CD14-positive monocyte (primary cell): ENCODE results near the gene IRX4. TPM values are rescaled to one million over a fixed set of nuclear protein-coding genes. Genes with fewer than 3 reads are reported as not detected.
"Not testable (repeated sequence)": the region's sequence is repeated elsewhere in the genome, so short reads cannot be mapped to it uniquely, and the experiment has no call there.

Source experiments
- DNase-seq, 3 donors: peaks; one replicate each; pipeline ENCODE4 v3.0.0-alpha.2; 2011 to 2022
- H2AFZ ChIP-seq: 2 replicates; pipeline ENCODE4 v1.6.0; 2012; ENCODE audit warnings: mild to moderate bottlenecking, low read depth, low read length, inconsistent platforms; ENCODE audit not compliant: insufficient read depth, poor library complexity, severe bottlenecking
- H3K27ac ChIP-seq, 2 donors: 1 replicate in 1 of 2; 2 replicates in 1 of 2; pipeline ENCODE4 v1.5.1; 2012 to 2013; ENCODE audit warnings: low read length in 2 of 2, control low read depth in 1 of 2, inconsistent platforms in 1 of 2, low read depth in 1 of 2, mild to moderate bottlenecking in 1 of 2
- H3K27me3 ChIP-seq, 2 donors: one replicate each; pipeline versions ENCODE4 v1.6.0 to v1.6.1; 2011 to 2013; ENCODE audit warnings: low read length in 2 of 2; ENCODE audit not compliant: control insufficient read depth in 2 of 2, insufficient read depth in 2 of 2
- H3K36me3 ChIP-seq, 2 donors: replicated peaks in 1 of 2; 1 replicate in 1 of 2; 2 replicates in 1 of 2; pipeline versions ENCODE4 v1.5.1 to v1.6.1; 2012 to 2013; ENCODE audit warnings: low read length in 2 of 2, control low read depth in 1 of 2, inconsistent platforms in 1 of 2, mild to moderate bottlenecking in 1 of 2; ENCODE audit not compliant: insufficient read depth in 2 of 2, control insufficient read depth in 1 of 2
- H3K4me1 ChIP-seq, 2 donors: 1 replicate in 1 of 2; 2 replicates in 1 of 2; pipeline versions ENCODE4 v1.5.1 to v1.6.1; 2012 to 2013; ENCODE audit warnings: low read length in 2 of 2, control low read depth in 1 of 2, inconsistent platforms in 1 of 2, mild to moderate bottlenecking in 1 of 2, moderate library complexity in 1 of 2; ENCODE audit not compliant: insufficient read depth in 2 of 2, control insufficient read depth in 1 of 2
- H3K4me2 ChIP-seq: replicated peaks from 2 replicates; pipeline ENCODE3; 2012; ENCODE audit warnings: low read length, moderate library complexity, mild to moderate bottlenecking; ENCODE audit not compliant: poor library complexity, severe bottlenecking; ENCODE audit errors: extremely low read depth
- H3K4me3 ChIP-seq, 3 experiments: fragments of 200-600 bp in 1 of 3; sonication (generic) in 1 of 3; replicated peaks in 1 of 3; 1 replicate in 2 of 3; 2 replicates in 1 of 3; pipeline ENCODE4 v1.5.1; 2011 to 2013; ENCODE audit warnings: low read length in 3 of 3, mild to moderate bottlenecking in 3 of 3, control low read depth in 2 of 3, low read depth in 2 of 3, inconsistent platforms in 1 of 3, moderate library complexity in 1 of 3
- H3K79me2 ChIP-seq: 2 replicates; pipeline ENCODE4 v1.6.0; 2012; ENCODE audit warnings: mild to moderate bottlenecking, control low read depth, inconsistent platforms, low read length, moderate library complexity; ENCODE audit not compliant: insufficient read depth
- H3K9ac ChIP-seq: 2 replicates; pipeline ENCODE4 v1.6.0; 2017; ENCODE audit warnings: low read length, mild to moderate bottlenecking; ENCODE audit not compliant: insufficient read depth, poor library complexity, severe bottlenecking
- H3K9me3 ChIP-seq, 2 donors: replicated peaks in 1 of 2; 1 replicate in 1 of 2; 2 replicates in 1 of 2; pipeline versions ENCODE4 v1.5.1 to v1.6.1; 2012 to 2013; ENCODE audit warnings: low read length in 2 of 2, control low read depth in 1 of 2; ENCODE audit not compliant: control insufficient read depth in 1 of 2, insufficient read depth in 1 of 2
- H4K20me1 ChIP-seq: 2 replicates; pipeline ENCODE4 v1.6.0; 2012; ENCODE audit warnings: mild to moderate bottlenecking, low read length, control low read depth, moderate library complexity; ENCODE audit not compliant: insufficient read depth
- H3K27ac Mint-ChIP-seq, 7 donors: one replicate each; pipeline ENCODE4 v1.8.0; 2020; ENCODE audit warnings: mild to moderate bottlenecking in 7 of 7, mixed read lengths in 7 of 7, moderate library complexity in 6 of 7, inconsistent platforms in 2 of 7
- H3K27me3 Mint-ChIP-seq, 3 donors: one replicate each; pipeline ENCODE4 v1.8.0; 2021 to 2022; ENCODE audit warnings: low read depth in 3 of 3, mild to moderate bottlenecking in 3 of 3, mixed read lengths in 3 of 3, moderate library complexity in 3 of 3, inconsistent platforms in 1 of 3
- H3K36me3 Mint-ChIP-seq, 2 donors: one replicate each; pipeline ENCODE4 v1.8.0; 2020; ENCODE audit warnings: mixed read lengths in 2 of 2, inconsistent platforms in 1 of 2, mild to moderate bottlenecking in 1 of 2
- H3K4me1 Mint-ChIP-seq: one replicate; pipeline ENCODE4 v1.8.0; 2020; ENCODE audit warnings: mild to moderate bottlenecking, mixed read lengths
- H3K4me3 Mint-ChIP-seq, 2 donors: one replicate each; pipeline ENCODE4 v1.8.0; 2020; ENCODE audit warnings: mild to moderate bottlenecking in 2 of 2, mixed read lengths in 2 of 2, moderate library complexity in 1 of 2
- H3K9me3 Mint-ChIP-seq, 7 donors: one replicate each; pipeline ENCODE4 v1.8.0; 2020 to 2022; ENCODE audit warnings: mixed read lengths in 7 of 7, mild to moderate bottlenecking in 6 of 7, moderate library complexity in 6 of 7, inconsistent platforms in 2 of 7
- WGBS: methylation state at CpG from one replicate; pipeline ENCODE4 v1.1.5; 2013; ENCODE audit warnings: missing lambda C conversion rate; ENCODE audit not compliant: insufficient coverage; 5-methylcytosine and 5-hydroxymethylcytosine counted together
- intact Hi-C, 2 donors: fragments of 100-400 bp; cut with micrococcal nuclease; formaldehyde crosslinking; loops; one replicate each; pipeline versions ENCODE4 v1.15.0 to v1.15.1; 2023
- polyA plus RNA-seq, 3 donors: library from polyadenylated mRNA; depleted of rRNA in 1 of 3; unstranded in 2 of 3; stranded (reverse) in 1 of 3; fragments of 300-500 nt in 2 of 3; fragments of >200 nt in 1 of 3; fragmentation: Illumina TruSeq in 2 of 3; gene quantifications; 1 replicate in 2 of 3; 2 replicates in 1 of 3; pipeline ENCODE4 v1.2.3, GENCODE V29; 2012 to 2021
- TF ChIP-seq, protein P1 (sequence below): fragments of 200-600 bp; IDR thresholded peaks from one replicate; pipeline ENCODE4 v1.8.0; 2022; ENCODE audit warnings: antibody characterized with exemption, mild to moderate bottlenecking

The IRX4 gene
- polyA plus RNA-seq, 3 donors = not detected

DNA sequence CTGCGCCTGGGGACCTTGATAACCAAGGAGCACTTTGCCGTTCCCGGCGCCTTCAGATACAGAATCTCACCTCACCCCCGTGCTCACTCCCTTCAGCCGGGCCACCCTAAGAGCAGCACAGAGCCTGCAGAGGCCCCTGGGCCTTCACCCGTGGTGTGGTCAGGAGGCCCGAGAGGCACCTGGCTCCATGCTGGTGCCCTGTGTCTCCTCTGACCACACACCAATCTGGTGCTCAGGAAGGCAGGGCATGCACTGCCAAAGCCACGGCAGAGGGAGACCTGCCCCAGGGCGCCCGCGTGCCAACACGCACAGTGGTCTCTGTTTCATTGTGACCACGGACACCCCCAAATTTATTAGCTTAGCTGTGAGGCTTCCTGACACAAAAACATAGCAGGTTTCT is 11.3 kb downstream of the IRX4 start:
- Mint-ChIP-seq H3K9me3 (peaks cover 0 to 12% (median 3%) of the 10 kb centered on the region in 7 donors), H3K36me3 (no peaks in the 10 kb centered on the region), H3K27ac (no peak overlapping the region), H3K4me3 (no peak overlapping the region), H3K27me3 (peaks cover 48 to 67% (median 63%) of the 10 kb centered on the region in 3 donors), H3K4me1 (no peaks in the 10 kb centered on the region)
- Histone ChIP-seq H3K4me2 (no peak overlapping the region), H3K9ac (no peak overlapping the region), H4K20me1 (no peaks in the 10 kb centered on the region), H3K79me2 (no peaks in the 10 kb centered on the region), H3K4me1 (no peaks in the 10 kb centered on the region), H3K27ac (no peak overlapping the region), H3K9me3 (peaks cover 9 to 13% of the 10 kb centered on the region in 2 donors), H3K36me3 (no peaks in the 10 kb centered on the region), H3K4me3 (no peak overlapping the region), H3K27me3 (peaks cover 24 to 62% of the 10 kb centered on the region in 2 donors), H2AFZ (no peak overlapping the region)
- DNase-seq = no peak
- TF ChIP-seq, protein P1, sequence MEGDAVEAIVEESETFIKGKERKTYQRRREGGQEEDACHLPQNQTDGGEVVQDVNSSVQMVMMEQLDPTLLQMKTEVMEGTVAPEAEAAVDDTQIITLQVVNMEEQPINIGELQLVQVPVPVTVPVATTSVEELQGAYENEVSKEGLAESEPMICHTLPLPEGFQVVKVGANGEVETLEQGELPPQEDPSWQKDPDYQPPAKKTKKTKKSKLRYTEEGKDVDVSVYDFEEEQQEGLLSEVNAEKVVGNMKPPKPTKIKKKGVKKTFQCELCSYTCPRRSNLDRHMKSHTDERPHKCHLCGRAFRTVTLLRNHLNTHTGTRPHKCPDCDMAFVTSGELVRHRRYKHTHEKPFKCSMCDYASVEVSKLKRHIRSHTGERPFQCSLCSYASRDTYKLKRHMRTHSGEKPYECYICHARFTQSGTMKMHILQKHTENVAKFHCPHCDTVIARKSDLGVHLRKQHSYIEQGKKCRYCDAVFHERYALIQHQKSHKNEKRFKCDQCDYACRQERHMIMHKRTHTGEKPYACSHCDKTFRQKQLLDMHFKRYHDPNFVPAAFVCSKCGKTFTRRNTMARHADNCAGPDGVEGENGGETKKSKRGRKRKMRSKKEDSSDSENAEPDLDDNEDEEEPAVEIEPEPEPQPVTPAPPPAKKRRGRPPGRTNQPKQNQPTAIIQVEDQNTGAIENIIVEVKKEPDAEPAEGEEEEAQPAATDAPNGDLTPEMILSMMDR = no peak
- WGBS = 88% methylated on average over 14 of the region's 14 CpGs
- intact Hi-C loops = no loop called here

DNA sequence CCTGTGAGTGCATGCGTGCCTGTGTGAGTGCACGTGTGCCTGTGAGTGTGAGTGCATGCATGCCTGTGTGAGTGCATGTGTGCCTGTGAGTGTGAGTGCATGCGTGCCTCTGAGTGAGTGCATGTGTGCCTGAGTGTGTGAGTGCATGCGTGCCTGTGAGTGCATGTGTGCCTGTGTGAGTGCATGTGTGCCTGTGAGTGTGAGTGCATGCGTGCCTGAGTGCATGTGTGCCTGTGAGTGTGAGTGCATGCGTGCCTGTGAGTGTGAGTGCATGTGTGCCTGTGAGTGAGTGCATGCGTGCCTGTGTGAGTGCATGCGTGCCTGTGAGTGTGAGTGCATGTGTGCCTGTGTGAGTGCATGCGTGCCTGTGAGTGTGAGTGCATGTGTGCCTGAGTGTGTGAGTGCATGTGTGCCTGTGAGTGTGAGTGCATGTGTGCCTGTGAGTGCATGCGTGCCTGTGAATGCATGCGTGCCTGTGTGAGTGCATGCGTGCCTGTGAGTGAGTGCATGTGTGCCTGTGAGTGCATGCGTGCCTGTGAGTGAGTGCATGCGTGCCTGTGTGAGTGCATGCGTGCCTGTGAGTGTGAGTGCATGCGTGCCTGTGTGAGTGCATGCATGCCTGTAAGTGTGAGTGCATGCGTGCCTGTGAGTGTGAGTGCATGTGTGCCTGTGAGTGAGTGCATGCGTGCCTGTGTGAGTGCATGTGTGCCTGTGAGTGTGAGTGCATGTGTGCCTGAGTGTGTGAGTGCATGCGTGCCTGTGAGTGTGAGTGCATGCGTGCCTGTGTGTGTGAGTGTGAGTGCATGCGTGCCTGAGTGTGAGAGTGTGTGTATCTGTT is 12.1 kb downstream of the IRX4 start:
- H3K79me2 ChIP-seq, H3K4me3 Mint-ChIP-seq, intact Hi-C loops, H3K4me1 Mint-ChIP-seq, H2AFZ ChIP-seq, H4K20me1 ChIP-seq, H3K4me3 ChIP-seq, H3K36me3 ChIP-seq, H3K9ac ChIP-seq, H3K27ac ChIP-seq, H3K4me1 ChIP-seq, DNase-seq, H3K4me2 ChIP-seq, H3K27ac Mint-ChIP-seq, H3K9me3 Mint-ChIP-seq, H3K36me3 Mint-ChIP-seq: not testable (repeated sequence)
- 96% methylated on average over 15 of the region's 21 CpGs for WGBS
- Histone ChIP-seq H3K9me3 (peaks cover 9 to 13% of the 10 kb centered on the region in 2 donors), H3K27me3 (peaks cover 21 to 59% of the 10 kb centered on the region in 2 donors)
- H3K27me3 Mint-ChIP-seq = peaks cover 51 to 66% (median 63%) of the 10 kb centered on the region in 3 donors
